Dermis microvascular lymphatic vessel endothelial cell (primary cell): Measurements from ENCODE around the gene IRF6. TPM values are rescaled to one million over a fixed set of nuclear protein-coding genes. Genes with fewer than 3 reads are reported as not detected.

ENCODE experiments used
- DNase-seq, 2 donors: peaks; one replicate each; pipeline versions ENCODE4 v3.0.0 to v3.0.0-alpha.2; 2010; ENCODE audit warnings: low read depth in 2 of 2
- total RNA-seq: library from RNA; depleted of rRNA; stranded (reverse); fragments of >200 nt; gene quantifications from 2 replicates; pipeline ENCODE4 v1.2.1, GENCODE V29; 2014

IRF6 gene
- total RNA-seq, 1 donor from 2014 or later, result 2.6 TPM

GRCh38 chr1:209736490-209737117 lies 69.3 kb downstream of the IRF6 start:
- no peak for DNase-seq

Other genes starting within 250 kb of the IRF6 start
- not detected in 2 replicates for gene CAMK1G, start 222.4 kb downstream of the IRF6 start, total RNA-seq
- gene LAMB3, start 153.7 kb downstream of the IRF6 start, total RNA-seq, result 1.3 and 3.0 TPM in 2 replicates
- 0.25 and 1.2 TPM in 2 replicates for gene G0S2, start 130.7 kb downstream of the IRF6 start, total RNA-seq
- not detected in 2 replicates for gene HSD11B1, start 101.3 kb downstream of the IRF6 start, total RNA-seq
- gene TRAF3IP3, start 50.1 kb downstream of the IRF6 start, total RNA-seq, result not detected in 2 replicates
- gene C1orf74, start 21.6 kb downstream of the IRF6 start, total RNA-seq, result 1.9 and 2.1 TPM in 2 replicates
- 4.0 and 5.3 TPM in 2 replicates for gene UTP25, start 21.8 kb upstream of the IRF6 start, total RNA-seq
- gene SYT14, start 132.1 kb upstream of the IRF6 start, total RNA-seq, result 0.13 TPM in 2 replicates